D721Med (cell line): ENCODE results near the gene BTBD3.

Experiments used
- DNase-seq: peaks from one replicate; pipeline ENCODE4 v3.0.0; 2011; ENCODE audit warnings: low spot score; ENCODE audit not compliant: insufficient read length
- FAIRE-seq: peaks from 2 replicates; lab custom pipeline; 2011; peaks lifted over from hg19 to GRCh38; lab: Jason Lieb, UNC
- TF ChIP-seq, protein P1 (sequence below): IDR thresholded peaks from 2 replicates; pipeline ENCODE4 v1.5.1; 2012; ENCODE audit warnings: mild to moderate bottlenecking, control low read depth; ENCODE audit not compliant: insufficient read depth; ENCODE audit errors: missing control alignments

BTBD3 gene

GRCh38 chr20:11888648-11889047, 29.0 kb upstream of the BTBD3 start:
- no peak for FAIRE-seq
- TF ChIP-seq, protein P1, sequence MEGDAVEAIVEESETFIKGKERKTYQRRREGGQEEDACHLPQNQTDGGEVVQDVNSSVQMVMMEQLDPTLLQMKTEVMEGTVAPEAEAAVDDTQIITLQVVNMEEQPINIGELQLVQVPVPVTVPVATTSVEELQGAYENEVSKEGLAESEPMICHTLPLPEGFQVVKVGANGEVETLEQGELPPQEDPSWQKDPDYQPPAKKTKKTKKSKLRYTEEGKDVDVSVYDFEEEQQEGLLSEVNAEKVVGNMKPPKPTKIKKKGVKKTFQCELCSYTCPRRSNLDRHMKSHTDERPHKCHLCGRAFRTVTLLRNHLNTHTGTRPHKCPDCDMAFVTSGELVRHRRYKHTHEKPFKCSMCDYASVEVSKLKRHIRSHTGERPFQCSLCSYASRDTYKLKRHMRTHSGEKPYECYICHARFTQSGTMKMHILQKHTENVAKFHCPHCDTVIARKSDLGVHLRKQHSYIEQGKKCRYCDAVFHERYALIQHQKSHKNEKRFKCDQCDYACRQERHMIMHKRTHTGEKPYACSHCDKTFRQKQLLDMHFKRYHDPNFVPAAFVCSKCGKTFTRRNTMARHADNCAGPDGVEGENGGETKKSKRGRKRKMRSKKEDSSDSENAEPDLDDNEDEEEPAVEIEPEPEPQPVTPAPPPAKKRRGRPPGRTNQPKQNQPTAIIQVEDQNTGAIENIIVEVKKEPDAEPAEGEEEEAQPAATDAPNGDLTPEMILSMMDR = no peak
- no peak for DNase-seq

- no peak for FAIRE-seq
- TF ChIP-seq, protein P1 = no peak
- no peak for DNase-seq
Observed at GRCh38 chr20:11890331-11891076, 27.2 kb upstream of the BTBD3 start.

DNA sequence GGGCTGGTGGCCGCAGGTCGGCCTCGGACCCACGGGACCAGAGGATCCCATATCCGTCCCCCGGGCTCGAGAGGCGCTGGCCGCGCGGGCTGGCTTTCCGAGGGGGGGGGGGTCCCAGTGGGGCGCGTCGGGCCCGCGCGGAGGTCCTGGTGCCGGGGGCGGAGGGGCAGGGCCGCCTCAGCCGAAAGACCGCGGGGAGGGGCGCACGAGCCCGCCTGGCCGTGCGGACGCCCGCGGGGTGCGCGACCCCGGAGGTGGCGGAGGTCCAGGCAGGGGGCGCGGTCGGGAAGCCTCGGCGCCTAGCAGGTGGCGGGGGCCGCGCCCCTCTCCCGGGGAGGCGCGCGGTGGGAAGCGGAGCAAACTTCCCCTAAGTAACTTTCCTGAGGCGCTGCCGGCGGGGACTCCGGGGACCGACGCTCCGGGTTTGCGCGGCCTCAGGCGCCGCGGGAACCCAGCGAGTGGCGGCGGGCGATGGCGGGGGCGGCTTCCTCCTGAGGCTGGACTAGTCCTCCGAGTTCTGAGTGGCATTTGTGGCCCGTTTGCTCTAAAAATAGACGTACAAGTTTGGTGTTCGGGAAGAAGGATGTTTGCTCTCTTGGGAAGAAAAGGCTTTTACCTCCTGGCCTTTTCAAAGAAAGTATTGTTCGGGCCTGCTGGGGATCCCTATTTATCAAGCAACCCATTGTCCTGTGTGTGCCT, 26.5 kb upstream of the BTBD3 start:
- no peak for DNase-seq
- no peak for FAIRE-seq
- TF ChIP-seq, protein P1 = no peak

GRCh38 chr20:11891776-11892545, 25.7 kb upstream of the BTBD3 start:
- FAIRE-seq = no peak
- TF ChIP-seq, protein P1 = no peak
- no peak for DNase-seq

GRCh38 chr20:11894062-11894461, 23.6 kb upstream of the BTBD3 start:
- FAIRE-seq (no peak), DNase-seq (no peak)
- TF ChIP-seq, protein P1 = no peak

GRCh38 chr20:11895861-11896387, 21.8 kb upstream of the BTBD3 start:
- FAIRE-seq (no peak), DNase-seq (no peak)
- TF ChIP-seq, protein P1 = no peak
